Measurements from ENCODE around the gene NRG2. TPM values are rescaled to one million over a fixed set of nuclear protein-coding genes. Genes with fewer than 3 reads are reported as not detected.

Gene NRG2
- 12.8 TPM for total RNA-seq

DNA sequence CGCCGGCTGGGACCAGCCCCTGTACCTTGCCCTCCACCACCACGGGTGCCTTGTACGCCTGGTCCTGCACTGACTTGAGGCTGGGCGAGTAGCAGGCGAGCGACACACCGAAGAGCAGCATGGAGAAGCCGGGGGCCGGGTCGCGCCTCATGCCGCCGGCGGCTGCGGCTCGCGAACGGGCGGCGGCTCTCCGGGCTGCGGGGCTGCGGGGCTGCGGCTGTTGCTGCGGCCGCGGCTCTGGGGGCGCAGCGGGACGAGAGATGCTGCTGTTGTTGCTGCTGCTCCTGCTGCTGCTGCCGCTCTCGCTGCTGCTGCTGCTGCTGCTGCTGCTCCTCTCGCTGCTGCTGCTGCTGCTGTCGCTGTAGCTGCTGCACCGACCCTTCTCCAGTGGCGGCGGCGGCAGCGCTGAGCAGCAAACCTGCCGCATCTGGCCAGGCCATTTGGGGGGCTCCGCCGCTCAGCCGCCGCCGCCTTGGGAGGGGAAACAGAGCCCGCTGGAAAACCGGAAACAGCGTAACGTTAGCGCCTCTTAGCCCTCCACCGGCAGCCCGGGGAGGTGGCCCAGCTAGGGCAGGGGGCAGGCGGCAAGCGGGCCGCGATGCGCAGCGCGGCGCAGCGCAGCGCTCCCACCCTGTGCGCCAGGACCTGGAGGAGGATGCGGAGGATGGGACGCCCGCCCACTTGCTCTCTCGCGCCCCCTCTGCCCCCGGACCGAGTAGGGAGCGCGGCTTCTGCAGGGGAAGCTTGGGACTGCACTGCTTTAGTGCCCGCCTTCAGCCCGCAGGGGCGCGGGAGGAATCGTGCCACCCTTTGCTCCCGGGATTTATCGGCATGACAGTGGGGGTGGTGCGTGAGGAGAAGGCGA lies at the start of gene NRG2:
Gene NRG2 (minus strand): TSS at position 657 of the 865 bp plus-strand sequence.
- TF ChIP-seq, protein P1, sequence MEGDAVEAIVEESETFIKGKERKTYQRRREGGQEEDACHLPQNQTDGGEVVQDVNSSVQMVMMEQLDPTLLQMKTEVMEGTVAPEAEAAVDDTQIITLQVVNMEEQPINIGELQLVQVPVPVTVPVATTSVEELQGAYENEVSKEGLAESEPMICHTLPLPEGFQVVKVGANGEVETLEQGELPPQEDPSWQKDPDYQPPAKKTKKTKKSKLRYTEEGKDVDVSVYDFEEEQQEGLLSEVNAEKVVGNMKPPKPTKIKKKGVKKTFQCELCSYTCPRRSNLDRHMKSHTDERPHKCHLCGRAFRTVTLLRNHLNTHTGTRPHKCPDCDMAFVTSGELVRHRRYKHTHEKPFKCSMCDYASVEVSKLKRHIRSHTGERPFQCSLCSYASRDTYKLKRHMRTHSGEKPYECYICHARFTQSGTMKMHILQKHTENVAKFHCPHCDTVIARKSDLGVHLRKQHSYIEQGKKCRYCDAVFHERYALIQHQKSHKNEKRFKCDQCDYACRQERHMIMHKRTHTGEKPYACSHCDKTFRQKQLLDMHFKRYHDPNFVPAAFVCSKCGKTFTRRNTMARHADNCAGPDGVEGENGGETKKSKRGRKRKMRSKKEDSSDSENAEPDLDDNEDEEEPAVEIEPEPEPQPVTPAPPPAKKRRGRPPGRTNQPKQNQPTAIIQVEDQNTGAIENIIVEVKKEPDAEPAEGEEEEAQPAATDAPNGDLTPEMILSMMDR (IDR thresholded peaks at IDR 0.05): peak; percentile 30 to 64 (median 49)
- H3K36me3 ChIP-seq: no peaks in the 10 kb centered on the region
- intact Hi-C loops (cut with DNase I): loop anchor here (5.0 kb wide), 1 partner anchor 69 kb away; the partner anchor contains the start of gene PURA
- no peaks in the 10 kb centered on the region for H3K9me3 ChIP-seq
- H3K4me3 ChIP-seq: peak within 1 kb of the TSS; percentile 76 to 85
- no peaks in the 10 kb centered on the region for H3K27me3 ChIP-seq
- peak within 1 kb of the TSS; percentile 65 to 70 for H3K27ac ChIP-seq
- DNase-seq (ENCODE audit: low spot score in 2 of 2): peak in 1 of 2 donors; percentile 87
- H3K4me1 ChIP-seq: peaks cover 0 to 18% of the 10 kb centered on the region in 2 donors

DNA sequence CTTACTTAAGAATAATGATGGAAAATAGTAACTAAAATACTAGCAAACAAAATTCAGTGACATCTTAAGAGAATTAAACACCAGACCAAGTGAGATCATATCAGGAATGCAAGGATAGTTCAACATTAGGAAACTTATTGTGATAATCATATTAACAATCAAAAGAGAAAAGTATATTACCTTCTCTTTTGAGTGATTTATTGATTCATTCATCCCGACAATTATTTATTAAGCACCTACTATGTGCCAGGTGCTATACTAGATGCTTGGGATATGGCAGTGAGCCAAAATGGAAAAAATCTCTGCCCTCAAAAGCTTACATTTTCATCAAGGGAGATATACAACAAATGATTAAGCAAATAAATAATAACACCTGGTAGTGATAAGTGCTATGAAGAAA lies 47.2 kb upstream of the NRG2 start:
- TF ChIP-seq, protein P1 (IDR thresholded peaks at IDR 0.05): no peak
- Histone ChIP-seq H3K27me3 (no peaks in the 10 kb centered on the region), H3K4me1 (no peaks in the 10 kb centered on the region), H3K4me3 (no peak overlapping the region), H3K9me3 (peaks cover 0 to 12% of the 10 kb centered on the region in 2 donors), H3K27ac (no peak overlapping the region), H3K36me3 (no peaks in the 10 kb centered on the region)
- intact Hi-C loops (cut with DNase I): no loop called here
- DNase-seq (ENCODE audit: low spot score in 2 of 2): no peak

- TF ChIP-seq, protein P1 (IDR thresholded peaks at IDR 0.05): no peak
- H3K4me3 ChIP-seq: no peak overlapping the region
- no peaks in the 10 kb centered on the region for H3K9me3 ChIP-seq
- DNase-seq (ENCODE audit: low spot score in 2 of 2): peak in 1 of 2 donors; percentile 63
- H3K4me1 ChIP-seq: peaks cover 0 to 4% of the 10 kb centered on the region in 2 donors
- no peaks in the 10 kb centered on the region for H3K36me3 ChIP-seq
- no peaks in the 10 kb centered on the region for H3K27me3 ChIP-seq
- intact Hi-C loops (cut with DNase I): no loop called here
- no peak overlapping the region for H3K27ac ChIP-seq
Observed at GRCh38 chr5:140084541-140084940, 41.4 kb upstream of the NRG2 start.

DNA sequence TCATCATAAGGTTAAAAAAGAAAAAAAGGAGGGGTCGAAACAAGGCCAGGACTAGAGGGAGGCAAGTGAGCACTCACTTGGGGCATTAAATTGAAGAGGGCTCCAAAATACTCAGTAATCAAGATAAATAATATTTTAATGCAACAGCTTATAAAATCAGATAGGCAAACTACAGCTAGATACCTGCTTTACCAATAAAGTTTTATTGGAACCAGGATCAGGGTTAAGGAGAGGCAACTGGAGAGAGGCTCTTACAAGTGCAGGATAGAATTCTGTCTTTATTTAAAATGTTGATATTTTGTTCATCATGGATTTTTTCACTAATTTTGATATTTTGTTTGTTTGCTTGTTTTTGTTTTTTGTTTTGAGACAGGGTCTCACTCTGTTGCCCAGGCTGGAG lies 40.6 kb upstream of the NRG2 start:
- Histone ChIP-seq H3K27ac (no peak overlapping the region), H3K27me3 (no peaks in the 10 kb centered on the region), H3K9me3 (no peaks in the 10 kb centered on the region), H3K36me3 (no peaks in the 10 kb centered on the region), H3K4me1 (peaks cover 0 to 4% of the 10 kb centered on the region in 2 donors), H3K4me3 (no peak overlapping the region)
- DNase-seq (ENCODE audit: low spot score in 2 of 2): no peak
- TF ChIP-seq, protein P1 (IDR thresholded peaks at IDR 0.05): no peak
- intact Hi-C loops (cut with DNase I): no loop called here

GRCh38 chr5:140083120-140083519 lies 40.0 kb upstream of the NRG2 start:
- H3K36me3 ChIP-seq: no peaks in the 10 kb centered on the region
- DNase-seq (ENCODE audit: low spot score in 2 of 2): no peak
- H3K27ac ChIP-seq: no peak overlapping the region
- H3K4me3 ChIP-seq: no peak overlapping the region
- H3K4me1 ChIP-seq: peaks cover 0 to 4% of the 10 kb centered on the region in 2 donors
- H3K9me3 ChIP-seq: no peaks in the 10 kb centered on the region
- H3K27me3 ChIP-seq: no peaks in the 10 kb centered on the region
- intact Hi-C loops (cut with DNase I): no loop called here
- TF ChIP-seq, protein P1 (IDR thresholded peaks at IDR 0.05): no peak

Measured in ascending aorta (tissue), 2 donors.